Memory B cell (primary cell): ENCODE data around the gene FKBP11.

Source experiments
- ATAC-seq: fragments of 150-1000 bp; cut with Tn5 transposase; 2 replicates; pipeline ENCODE4 v1.10.0; 2021; ENCODE audit warnings: low read depth, mild to moderate bottlenecking, moderate library complexity
- DNase-seq, 2 donors: peaks; one replicate each; pipeline ENCODE4 v3.0.0; 2022; ENCODE audit warnings: low spot score in 2 of 2
- H3K27ac Mint-ChIP-seq: one replicate; pipeline ENCODE4 v1.8.0; 2022; ENCODE audit warnings: mild to moderate bottlenecking, moderate library complexity, mixed read lengths
- H3K27me3 Mint-ChIP-seq: one replicate; pipeline ENCODE4 v1.8.0; 2022; ENCODE audit warnings: mixed read lengths
- H3K36me3 Mint-ChIP-seq: one replicate; pipeline ENCODE4 v1.8.0; 2022; ENCODE audit warnings: mild to moderate bottlenecking, mixed read lengths
- H3K4me1 Mint-ChIP-seq: one replicate; pipeline ENCODE4 v1.8.0; 2022; ENCODE audit warnings: mixed read lengths
- H3K4me3 Mint-ChIP-seq: one replicate; pipeline ENCODE4 v1.8.0; 2022; ENCODE audit warnings: mild to moderate bottlenecking, moderate library complexity, mixed read lengths
- H3K9me3 Mint-ChIP-seq: one replicate; pipeline ENCODE4 v1.8.0; 2022; ENCODE audit warnings: mixed read lengths

Gene FKBP11

GRCh38 chr12:48925304-48926011 is at the start of gene FKBP11:
Gene FKBP11 (minus strand): TSS chr12:48925492. CDS start chr12:48925428, 64 bp downstream.
- H3K36me3 Mint-ChIP-seq, result peaks cover 14% of the 10 kb centered on the region

GRCh38 chr12:48973941-48974673 is 48.8 kb upstream of the FKBP11 start:
- no peak for DNase-seq
- Mint-ChIP-seq H3K36me3 (no peaks in the 10 kb centered on the region), H3K27me3 (peaks cover 37% of the 10 kb centered on the region), H3K4me3 (no peak overlapping the region), H3K9me3 (no peaks in the 10 kb centered on the region), H3K27ac (no peak overlapping the region), H3K4me1 (peaks cover 28% of the 10 kb centered on the region)
- no peak for ATAC-seq

More at GRCh38 chr12:48925304-48926011, at the start of gene FKBP11:
- Mint-ChIP-seq H3K9me3 (no peaks in the 10 kb centered on the region), H3K4me3 (peak within 1 kb of the TSS; percentile 93), H3K27ac (peak within 1 kb of the TSS; percentile 94), H3K4me1 (peaks cover 11% of the 10 kb centered on the region), H3K27me3 (no peaks in the 10 kb centered on the region)
- ATAC-seq, result peak; percentile 75
- peak; percentile 56 to 59 for DNase-seq

- H3K27me3 Mint-ChIP-seq, result peaks cover 34% of the 10 kb centered on the region
- no peak overlapping the region for H3K27ac Mint-ChIP-seq
- ATAC-seq (no peak), DNase-seq (no peak)
- H3K4me1 Mint-ChIP-seq, result peaks cover 23% of the 10 kb centered on the region
- no peaks in the 10 kb centered on the region for H3K9me3 Mint-ChIP-seq
- no peaks in the 10 kb centered on the region for H3K36me3 Mint-ChIP-seq
- H3K4me3 Mint-ChIP-seq, result no peak overlapping the region
These were observed 48.2 kb upstream of the FKBP11 start for GRCh38 chr12:48973531-48973930.

- H3K4me1 Mint-ChIP-seq, result peaks cover 23% of the 10 kb centered on the region
- no peak overlapping the region for H3K27ac Mint-ChIP-seq
- no peak for ATAC-seq
- H3K9me3 Mint-ChIP-seq, result no peaks in the 10 kb centered on the region
- peaks cover 34% of the 10 kb centered on the region for H3K27me3 Mint-ChIP-seq
- H3K36me3 Mint-ChIP-seq, result no peaks in the 10 kb centered on the region
- no peak overlapping the region for H3K4me3 Mint-ChIP-seq
- DNase-seq, result no peak
These were observed 47.7 kb upstream of the FKBP11 start for GRCh38 chr12:48972952-48973483.

- no peak for ATAC-seq
- no peak for DNase-seq
- H3K4me3 Mint-ChIP-seq, result peak overlapping the region; percentile 86
- peaks cover 28% of the 10 kb centered on the region for H3K27me3 Mint-ChIP-seq
- H3K27ac Mint-ChIP-seq, result no peak overlapping the region
- H3K4me1 Mint-ChIP-seq, result peaks cover 17% of the 10 kb centered on the region
- no peaks in the 10 kb centered on the region for H3K36me3 Mint-ChIP-seq
- no peaks in the 10 kb centered on the region for H3K9me3 Mint-ChIP-seq
These were observed 47.1 kb upstream of the FKBP11 start for GRCh38 chr12:48972213-48972951.

- H3K4me1 Mint-ChIP-seq, result peaks cover 18% of the 10 kb centered on the region
- H3K9me3 Mint-ChIP-seq, result no peaks in the 10 kb centered on the region
- no peaks in the 10 kb centered on the region for H3K36me3 Mint-ChIP-seq
- peak overlapping the region; percentile 31 for H3K4me3 Mint-ChIP-seq
- no peak for ATAC-seq
- peaks cover 22% of the 10 kb centered on the region for H3K27me3 Mint-ChIP-seq
- peak overlapping the region; percentile 48 for H3K27ac Mint-ChIP-seq
- no peak for DNase-seq
These were observed 45.5 kb upstream of the FKBP11 start for GRCh38 chr12:48970702-48971334.

- Mint-ChIP-seq H3K9me3 (no peaks in the 10 kb centered on the region), H3K4me3 (peak overlapping the region; percentile 42), H3K27me3 (peaks cover 22% of the 10 kb centered on the region), H3K36me3 (no peaks in the 10 kb centered on the region), H3K27ac (no peak overlapping the region), H3K4me1 (peaks cover 21% of the 10 kb centered on the region)
- DNase-seq, result no peak
- ATAC-seq, result peak; percentile 65
These were observed 44.8 kb upstream of the FKBP11 start for GRCh38 chr12:48969833-48970701.

GRCh38 chr12:48969160-48969771 is 44.0 kb upstream of the FKBP11 start:
- H3K4me1 Mint-ChIP-seq, result peaks cover 21% of the 10 kb centered on the region
- H3K27ac Mint-ChIP-seq, result no peak overlapping the region
- H3K27me3 Mint-ChIP-seq, result peaks cover 18% of the 10 kb centered on the region
- H3K4me3 Mint-ChIP-seq, result peak overlapping the region; percentile 42
- no peaks in the 10 kb centered on the region for H3K36me3 Mint-ChIP-seq
- DNase-seq (no peak), ATAC-seq (peak; percentile 23)
- H3K9me3 Mint-ChIP-seq, result no peaks in the 10 kb centered on the region

- H3K4me3 Mint-ChIP-seq, result no peak overlapping the region
- no peak overlapping the region for H3K27ac Mint-ChIP-seq
- no peaks in the 10 kb centered on the region for H3K9me3 Mint-ChIP-seq
- ATAC-seq (no peak), DNase-seq (no peak)
- H3K4me1 Mint-ChIP-seq, result peaks cover 21% of the 10 kb centered on the region
- H3K36me3 Mint-ChIP-seq, result no peaks in the 10 kb centered on the region
- peaks cover 15% of the 10 kb centered on the region for H3K27me3 Mint-ChIP-seq
These were observed 43.2 kb upstream of the FKBP11 start for GRCh38 chr12:48968467-48968866.

- no peaks in the 10 kb centered on the region for H3K9me3 Mint-ChIP-seq
- H3K4me3 Mint-ChIP-seq, result no peak overlapping the region
- H3K27me3 Mint-ChIP-seq, result peaks cover 13% of the 10 kb centered on the region
- no peak for ATAC-seq
- DNase-seq, result no peak
- peaks cover 21% of the 10 kb centered on the region for H3K4me1 Mint-ChIP-seq
- H3K27ac Mint-ChIP-seq, result no peak overlapping the region
- H3K36me3 Mint-ChIP-seq, result no peaks in the 10 kb centered on the region
These were observed 42.7 kb upstream of the FKBP11 start for GRCh38 chr12:48967991-48968390.

GRCh38 chr12:48966177-48966895 is 41.0 kb upstream of the FKBP11 start:
- Mint-ChIP-seq H3K36me3 (no peaks in the 10 kb centered on the region), H3K27ac (no peak overlapping the region), H3K4me3 (no peak overlapping the region), H3K27me3 (peaks cover 6% of the 10 kb centered on the region), H3K9me3 (no peaks in the 10 kb centered on the region), H3K4me1 (peaks cover 14% of the 10 kb centered on the region)
- DNase-seq (no peak), ATAC-seq (peak; percentile 42)

GRCh38 chr12:48965298-48965838 is 40.1 kb upstream of the FKBP11 start:
- DNase-seq, result no peak
- Mint-ChIP-seq H3K4me3 (no peak overlapping the region), H3K27me3 (no peaks in the 10 kb centered on the region), H3K4me1 (peaks cover 7% of the 10 kb centered on the region), H3K9me3 (no peaks in the 10 kb centered on the region), H3K27ac (no peak overlapping the region), H3K36me3 (no peaks in the 10 kb centered on the region)
- no peak for ATAC-seq
